ENCODE data around the gene CHCHD6.

CHCHD6 gene

DNA sequence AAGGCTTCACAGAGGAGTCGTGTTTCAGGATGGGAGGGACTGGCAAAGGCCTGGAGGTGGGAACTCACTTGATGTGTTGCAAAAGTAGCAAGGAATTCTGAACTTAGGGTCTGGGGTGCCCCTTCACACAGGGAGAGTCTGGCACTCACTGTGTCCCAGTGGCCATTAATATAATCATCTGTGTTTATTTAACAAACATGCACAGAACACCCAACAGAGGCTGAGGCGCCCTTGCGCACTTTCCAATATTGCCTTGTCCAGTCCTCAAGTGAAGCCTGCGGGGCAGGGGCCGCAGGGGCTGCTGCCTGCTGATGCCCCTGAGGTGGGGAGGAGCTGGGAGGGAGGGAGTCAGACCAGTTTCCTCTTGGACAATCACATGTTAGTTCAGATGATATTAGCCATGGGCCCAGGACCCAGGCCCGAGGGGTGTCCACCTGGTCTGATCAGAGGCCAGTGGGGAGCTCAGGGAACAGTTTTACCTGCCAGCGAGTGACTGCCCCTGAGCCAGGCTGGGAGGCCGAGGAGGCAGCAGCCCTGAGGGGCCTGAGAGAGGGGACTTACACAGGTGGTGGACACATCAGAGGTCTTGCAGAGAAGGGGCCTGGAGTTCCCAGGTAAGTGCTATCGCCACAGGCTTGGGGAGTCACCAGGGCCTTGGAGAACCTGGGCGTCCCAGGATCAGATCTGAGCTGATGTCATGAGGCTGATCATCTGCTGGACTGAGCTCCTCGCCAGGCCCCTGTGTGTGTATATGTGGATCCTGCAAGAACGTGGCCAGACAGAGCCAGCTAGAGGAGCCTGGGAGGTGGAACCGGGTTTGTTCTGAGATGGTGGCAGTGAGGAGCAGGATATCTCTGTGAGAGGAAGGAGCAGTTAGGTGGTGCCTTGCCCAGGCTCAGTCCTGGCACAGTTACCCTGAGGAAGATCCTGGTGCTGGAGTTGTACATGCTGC is 35.3 kb upstream of the CHCHD6 start:
- DNase-seq (ENCODE audit: insufficient read length, low spot score): no peak
- no peak for FAIRE-seq

DNA sequence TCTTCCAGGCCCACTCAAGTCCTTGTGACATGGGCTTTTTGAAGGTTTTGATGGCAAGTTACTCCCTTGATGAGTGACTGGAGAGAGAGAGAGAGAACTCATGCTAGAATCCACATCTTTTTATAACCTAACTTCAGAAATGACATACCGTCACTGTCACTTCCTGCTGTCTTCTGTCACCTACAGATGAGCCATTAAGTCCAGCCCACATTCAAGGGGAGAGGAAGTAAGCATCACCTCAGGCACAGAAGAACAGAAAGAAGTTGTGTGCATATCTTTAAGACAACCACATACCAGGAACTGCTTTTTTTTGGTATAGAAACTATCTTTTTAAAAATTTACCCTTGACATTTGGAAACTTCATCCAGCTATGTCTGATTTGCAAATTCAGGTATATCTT is 32.5 kb upstream of the CHCHD6 start:
- DNase-seq (ENCODE audit: insufficient read length, low spot score) (no peak), FAIRE-seq (peak; percentile 31)

DNA sequence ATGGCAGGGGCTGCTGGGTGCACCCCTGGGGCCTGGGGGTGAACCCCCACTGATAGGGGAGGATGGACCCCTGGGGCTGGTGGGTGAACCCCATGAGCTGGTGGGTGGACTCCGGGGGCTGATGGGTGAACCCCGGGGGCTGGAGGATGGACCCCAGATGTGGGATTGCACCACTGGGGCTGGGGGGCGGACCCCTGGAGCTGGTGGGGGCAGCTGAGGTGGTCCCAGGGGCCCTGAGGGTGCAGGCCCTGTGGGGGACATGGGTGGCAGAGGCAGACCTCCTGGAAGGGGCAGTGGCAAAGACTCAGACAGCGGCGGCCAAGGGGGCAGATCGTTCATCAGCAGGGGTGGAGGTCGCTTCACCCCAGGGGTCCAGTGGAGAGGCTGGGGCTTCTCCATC is 31.7 kb upstream of the CHCHD6 start:
- FAIRE-seq (no peak), DNase-seq (ENCODE audit: insufficient read length, low spot score) (no peak)

DNA sequence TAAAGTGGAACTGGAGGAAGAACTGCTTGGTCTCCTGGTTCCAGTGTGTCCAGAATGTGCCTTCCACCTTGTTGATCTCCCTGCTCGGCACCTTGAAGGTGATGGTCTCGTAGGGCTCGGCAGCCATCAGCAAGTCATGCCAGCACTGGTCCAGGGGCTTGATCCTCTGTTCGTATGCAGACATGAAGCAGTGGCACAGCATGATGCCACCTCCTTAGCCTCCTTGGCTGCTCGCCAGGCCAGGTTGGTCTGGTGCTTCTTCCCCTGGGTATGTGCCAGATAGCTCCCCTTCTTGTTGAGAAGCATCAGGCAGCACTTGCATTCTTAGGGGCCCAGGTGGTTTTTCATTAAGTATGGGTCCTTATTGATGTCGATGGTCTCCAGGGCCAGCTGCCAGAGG is 31.3 kb upstream of the CHCHD6 start:
- DNase-seq (ENCODE audit: insufficient read length, low spot score): no peak
- no peak for FAIRE-seq

DNA sequence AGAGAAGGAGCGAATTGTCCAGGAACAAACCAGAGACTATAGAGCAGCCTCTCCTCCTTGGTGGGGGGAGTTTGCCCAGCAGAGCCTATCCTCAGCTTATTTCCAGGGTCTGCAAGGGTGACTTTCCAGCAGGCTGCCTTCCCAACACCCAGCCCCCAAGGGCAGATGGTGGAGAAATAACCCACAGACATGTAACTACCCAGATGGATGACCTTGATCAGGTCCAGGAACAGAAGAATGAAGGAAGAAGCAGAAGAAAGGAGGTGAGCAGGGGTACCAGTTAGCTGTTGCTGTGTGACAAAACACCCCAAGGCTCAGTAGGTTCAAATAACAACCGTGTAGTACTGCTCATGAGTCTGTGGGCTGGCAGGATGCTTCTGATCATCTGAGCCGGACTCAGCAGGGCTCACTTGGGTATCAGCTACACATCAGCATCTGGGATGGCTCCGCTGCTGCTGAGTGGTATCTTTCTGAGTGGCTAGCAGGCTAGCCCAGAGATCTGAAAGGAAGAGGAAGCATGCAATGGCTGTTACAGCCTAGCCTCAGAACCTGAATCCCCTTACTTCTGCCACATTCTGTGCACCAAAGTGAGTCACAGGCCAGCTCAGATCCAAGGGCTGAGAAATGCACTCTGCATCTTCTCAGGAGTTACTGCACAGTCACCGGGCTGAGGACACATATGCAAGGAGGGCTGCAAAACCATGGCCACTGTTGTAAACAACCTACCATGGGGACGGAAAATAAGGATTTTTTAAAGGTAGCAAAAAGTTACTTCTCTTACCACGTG is 26.9 kb upstream of the CHCHD6 start:
- DNase-seq (ENCODE audit: insufficient read length, low spot score): no peak
- FAIRE-seq: no peak

DNA sequence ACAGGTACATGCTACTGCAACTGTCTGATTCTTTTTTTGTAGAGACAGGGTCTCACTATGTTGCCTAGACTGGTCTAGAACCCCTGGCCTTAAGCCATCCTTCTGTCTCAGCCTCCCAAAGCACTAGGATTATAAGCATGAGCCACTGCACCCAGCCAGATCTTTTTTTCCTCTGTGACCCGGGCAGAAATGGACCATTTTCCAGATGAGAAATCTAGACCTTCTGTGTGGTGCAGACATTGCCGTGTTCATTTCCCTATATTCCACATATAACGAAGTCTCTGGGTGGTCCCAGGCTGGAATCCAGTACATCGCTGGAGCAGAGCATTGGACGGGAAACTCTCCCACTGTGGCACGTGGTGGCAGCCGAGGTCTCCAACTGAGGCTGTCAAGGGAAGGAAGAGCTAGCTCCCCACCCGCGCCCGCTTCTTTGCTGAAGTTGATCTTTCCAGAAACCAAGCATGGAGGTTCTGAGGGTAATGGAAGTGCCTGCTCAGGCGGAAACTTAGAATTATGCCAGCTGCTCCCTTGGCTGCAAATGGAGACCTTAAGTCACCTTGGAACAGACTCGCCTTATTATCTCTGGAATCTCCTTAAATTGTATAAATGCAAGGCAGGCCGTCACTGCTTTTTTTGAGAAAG is 26.1 kb upstream of the CHCHD6 start:
- DNase-seq (ENCODE audit: insufficient read length, low spot score): no peak
- no peak for FAIRE-seq

DNA sequence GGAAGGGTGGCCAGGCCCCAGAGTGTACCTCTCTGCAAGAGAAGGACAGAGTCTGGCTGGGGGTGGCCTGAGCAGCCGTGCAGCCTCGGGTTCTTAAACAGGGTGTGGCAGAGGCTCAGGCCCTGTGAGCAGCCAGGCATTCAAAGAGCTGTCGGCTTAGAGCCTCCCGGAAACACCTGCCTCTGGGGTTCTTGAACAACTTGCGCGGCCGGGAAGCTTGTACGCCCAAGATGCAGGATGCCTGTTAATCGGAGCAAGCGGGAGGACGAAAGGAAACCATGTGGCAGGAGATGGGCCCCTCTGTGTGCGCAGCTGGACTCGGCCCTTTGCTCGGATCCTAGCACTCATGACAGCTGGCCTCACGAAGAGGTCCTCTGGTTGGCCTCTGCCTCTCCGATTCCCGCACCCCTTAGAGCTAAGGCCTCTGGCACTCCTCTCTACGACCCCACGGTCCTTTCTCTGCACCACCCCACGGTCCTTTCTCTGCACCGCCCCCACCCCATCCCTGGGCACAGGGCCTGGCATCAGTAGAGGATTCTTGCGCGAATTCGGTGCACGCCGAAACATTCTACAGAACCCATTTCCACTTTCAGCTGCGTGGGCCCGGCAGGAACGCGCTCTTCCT is 25.2 kb upstream of the CHCHD6 start:
- DNase-seq (ENCODE audit: insufficient read length, low spot score) (no peak), FAIRE-seq (no peak)

DNA sequence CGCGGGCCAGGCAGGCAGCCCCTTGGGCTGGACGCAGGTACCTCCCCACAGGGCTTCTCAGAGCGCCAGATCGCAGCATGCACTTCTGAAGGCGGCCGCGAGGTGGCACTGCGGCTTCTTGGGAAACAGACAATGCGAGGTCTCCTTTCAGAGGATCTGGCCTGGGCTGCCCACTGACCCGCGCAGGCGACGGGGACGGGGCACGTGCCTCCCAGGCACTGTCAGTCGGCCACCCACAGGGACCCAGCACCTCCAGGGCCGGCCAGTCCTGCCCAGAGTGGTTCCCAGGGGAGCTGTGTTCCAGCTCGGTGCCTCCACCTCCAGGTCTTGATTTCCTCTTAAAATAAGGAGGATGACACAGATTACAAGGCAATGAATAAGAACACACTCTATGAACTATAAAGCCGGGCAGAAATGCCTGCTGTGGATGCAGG is 24.7 kb upstream of the CHCHD6 start:
- peak; percentile 40 for FAIRE-seq
- peak; percentile 84 for DNase-seq (ENCODE audit: insufficient read length, low spot score)

DNA sequence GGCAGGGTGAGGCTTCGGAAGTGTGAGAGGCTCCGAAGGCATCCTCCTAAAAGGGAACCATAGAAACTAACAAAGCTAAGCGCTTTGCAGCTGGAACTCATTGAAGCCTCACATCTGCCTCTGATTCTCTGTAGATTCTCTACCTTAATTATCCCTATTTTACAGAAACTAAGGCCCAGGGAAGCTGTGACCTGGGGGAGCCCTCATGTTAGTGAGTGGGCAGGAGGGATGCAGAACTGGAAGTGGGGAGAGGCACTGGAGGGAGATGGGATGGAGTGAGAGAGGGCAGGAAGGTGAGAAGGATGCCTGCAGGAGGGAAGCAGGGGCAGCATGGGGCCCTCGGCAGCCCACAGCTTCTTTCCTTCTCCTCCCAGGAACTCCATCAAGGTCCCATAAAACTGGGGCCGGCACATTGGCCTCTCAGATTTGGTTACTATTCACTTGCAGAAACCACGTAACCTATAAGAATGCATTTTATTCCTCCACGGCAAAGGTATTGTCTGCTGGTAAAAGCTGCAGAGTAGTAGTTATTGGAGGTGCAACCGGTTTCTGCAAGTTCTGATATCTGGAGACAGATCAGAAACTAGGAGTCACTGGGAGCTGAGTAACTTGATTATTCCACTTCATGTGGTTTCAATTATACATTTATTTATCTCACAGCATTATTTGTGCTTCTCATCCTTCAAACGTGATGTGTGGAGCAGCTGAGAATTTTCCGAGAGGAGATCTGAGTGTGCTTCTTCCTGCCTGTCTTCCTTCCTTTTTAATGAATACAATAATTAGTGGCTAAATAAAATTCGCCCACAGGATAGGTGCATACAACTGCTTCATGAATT is 24.0 kb upstream of the CHCHD6 start:
- FAIRE-seq (no peak), DNase-seq (ENCODE audit: insufficient read length, low spot score) (no peak)

DNA sequence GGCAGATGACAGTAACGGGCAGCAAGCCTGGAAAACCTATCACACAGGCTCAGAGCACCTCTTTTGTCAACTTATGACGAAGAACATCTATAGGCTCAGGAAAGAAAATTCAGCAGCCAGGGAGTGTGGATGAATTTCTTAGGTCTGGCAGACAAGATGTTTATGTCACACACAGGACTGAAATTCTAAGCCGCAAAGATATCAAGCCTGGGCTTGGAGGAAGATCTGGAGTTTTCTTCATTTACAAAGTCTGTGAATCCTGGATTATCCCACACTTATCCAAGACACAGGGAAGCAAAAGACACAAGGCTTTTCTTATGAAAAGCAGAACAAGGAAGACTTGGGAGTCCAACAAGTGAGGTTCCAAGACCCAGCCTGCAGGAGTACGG is 23.4 kb upstream of the CHCHD6 start:
- no peak for FAIRE-seq
- no peak for DNase-seq (ENCODE audit: insufficient read length, low spot score)

DNA sequence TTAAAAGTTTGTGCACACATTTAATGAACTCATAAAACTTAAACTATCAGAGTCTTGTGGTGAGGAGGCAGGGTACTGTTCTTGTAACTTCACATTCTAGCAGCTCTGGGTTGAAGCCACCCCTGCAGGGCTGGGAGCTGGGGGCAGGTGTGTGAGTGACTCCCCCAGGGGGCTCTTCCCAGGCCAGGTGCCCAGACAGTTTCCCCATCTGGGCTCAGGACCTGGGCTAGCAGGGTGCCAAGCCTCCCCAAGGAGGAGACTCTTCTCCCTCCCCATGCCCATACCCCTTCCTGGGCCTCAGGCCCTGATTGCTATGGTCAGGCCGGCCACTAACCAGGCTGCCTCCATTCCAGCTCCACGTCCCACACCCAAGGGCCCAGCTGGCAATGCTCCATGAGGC is 22.0 kb upstream of the CHCHD6 start:
- FAIRE-seq: no peak

DNA sequence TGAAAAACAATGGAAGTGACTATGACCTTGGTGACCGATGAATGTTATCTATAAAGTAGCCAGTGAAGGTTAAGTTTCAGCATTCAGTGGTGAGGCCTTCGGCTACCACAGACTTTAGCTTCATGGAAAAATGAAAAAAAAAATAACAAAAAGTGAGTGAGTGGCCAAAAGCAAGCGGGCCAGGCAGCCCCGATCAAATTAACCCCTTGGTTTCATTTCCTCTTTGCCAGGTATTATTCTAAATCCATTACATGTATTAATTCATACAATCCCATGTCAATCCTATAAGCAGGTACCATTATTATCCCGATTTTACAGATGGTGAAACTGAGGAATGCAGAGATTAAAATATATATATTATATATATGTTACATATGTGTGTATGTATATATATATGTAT is 21.0 kb upstream of the CHCHD6 start:
- FAIRE-seq (no peak), DNase-seq (ENCODE audit: insufficient read length, low spot score) (no peak)

More for the DNA sequence above, 22.0 kb upstream of the CHCHD6 start:
- DNase-seq (ENCODE audit: insufficient read length, low spot score): no peak

DNA sequence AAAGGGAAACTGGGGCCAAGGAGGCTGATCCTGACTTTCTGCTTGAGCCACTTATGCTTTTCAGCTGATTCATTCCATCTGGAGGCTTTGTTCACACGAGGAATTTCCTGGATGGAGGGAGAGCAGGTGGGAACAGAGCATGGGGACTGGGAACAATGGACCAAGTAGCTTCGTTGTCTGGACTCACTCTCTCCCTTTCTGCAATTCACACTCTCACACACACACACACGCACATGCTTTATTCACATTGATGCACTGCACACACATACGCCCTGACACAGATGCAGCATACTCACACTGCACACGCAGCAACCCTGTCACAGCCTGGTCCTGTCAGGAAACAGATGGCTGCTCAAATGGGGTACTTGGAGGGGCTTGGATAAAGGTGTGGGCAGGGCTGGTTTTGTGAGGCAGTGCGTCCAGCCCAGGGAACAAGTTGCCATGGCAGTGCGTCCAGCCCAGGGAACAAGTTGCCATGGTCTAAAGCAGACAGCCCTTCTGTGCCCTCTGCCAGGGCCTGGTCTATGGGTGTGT is 19.8 kb upstream of the CHCHD6 start:
- DNase-seq (ENCODE audit: insufficient read length, low spot score): no peak
- peak; percentile 60 for FAIRE-seq

DNA sequence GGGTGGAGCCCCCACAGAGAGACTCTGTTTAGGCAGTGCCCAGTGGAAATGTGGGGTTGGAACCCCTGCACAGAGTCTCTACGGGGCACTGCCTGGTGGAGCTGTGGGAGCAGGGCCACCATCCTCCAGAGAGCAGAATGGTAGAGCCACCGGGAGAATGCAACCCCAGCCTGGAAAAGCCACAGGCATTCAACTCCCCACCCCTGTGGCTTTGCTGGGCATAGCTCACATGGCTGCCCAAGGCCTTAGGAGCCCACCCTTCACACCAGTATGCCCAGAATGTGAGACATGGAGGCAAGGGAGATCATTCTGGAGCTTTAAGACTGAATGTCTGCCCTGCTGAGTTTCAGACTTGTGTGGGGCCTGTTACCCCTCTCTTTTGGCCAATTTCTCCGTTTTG is 19.0 kb upstream of the CHCHD6 start:
- FAIRE-seq (no peak), DNase-seq (ENCODE audit: insufficient read length, low spot score) (no peak)

DNA sequence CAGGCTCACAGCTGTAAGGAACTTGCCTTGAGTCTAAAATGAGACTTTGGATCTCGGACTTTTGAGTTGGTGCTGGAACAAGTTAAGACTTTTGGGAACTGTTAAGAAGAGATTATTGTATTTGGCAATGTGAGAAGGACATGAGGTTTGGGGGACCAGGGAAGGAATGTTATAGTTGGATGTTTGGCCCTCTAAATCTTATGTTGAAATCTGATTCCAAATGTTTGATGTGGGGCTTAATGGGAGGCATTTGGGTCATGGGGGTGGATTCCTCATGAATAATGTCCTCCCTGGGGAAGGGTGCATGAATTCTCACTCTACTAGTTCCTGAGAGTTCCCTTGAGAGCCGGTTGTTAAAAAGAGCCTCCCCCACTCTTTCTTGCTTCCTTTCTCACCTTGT is 18.5 kb upstream of the CHCHD6 start:
- no peak for FAIRE-seq
- no peak for DNase-seq (ENCODE audit: insufficient read length, low spot score)

DNA sequence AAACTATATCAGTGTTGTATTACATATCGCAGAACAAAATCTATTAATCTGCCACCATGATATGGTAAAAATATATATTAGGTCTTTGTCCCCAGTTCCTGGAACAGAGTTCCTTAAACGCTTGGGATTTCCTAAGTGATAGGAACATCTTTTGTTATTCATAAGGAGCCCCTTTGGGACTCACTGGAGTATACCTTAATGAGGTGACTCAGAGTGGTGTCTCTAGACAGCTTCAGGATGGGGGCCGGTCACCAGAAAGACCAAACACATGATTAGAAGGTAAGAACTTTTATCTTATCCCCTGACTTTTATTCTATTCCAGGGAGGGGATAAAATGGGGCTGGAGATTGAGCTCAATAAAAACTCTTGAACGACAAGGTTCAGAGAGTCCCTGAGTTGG is 12.3 kb upstream of the CHCHD6 start:
- FAIRE-seq: no peak

DNA sequence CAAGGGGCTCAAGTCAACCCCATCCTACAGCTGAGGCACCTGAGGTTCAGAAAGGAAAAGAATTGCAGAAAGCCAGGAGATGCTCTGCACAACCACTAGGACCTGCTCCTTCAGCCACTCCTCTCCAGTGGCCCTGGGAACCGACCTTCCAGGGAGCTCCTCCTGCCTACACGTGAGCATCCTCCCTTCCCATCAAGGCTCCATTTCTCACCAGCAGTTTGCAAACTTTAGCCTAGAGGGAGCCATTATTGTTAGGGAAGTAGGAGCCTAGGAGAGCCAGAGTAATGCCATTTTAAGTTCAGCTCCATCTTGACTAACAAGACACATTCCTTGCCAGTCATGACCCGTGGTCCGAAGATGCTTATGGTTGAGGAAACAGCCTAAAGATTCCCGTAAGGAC is 11.2 kb upstream of the CHCHD6 start:
- FAIRE-seq: no peak
- no peak for DNase-seq (ENCODE audit: insufficient read length, low spot score)

More for the DNA sequence above, 12.3 kb upstream of the CHCHD6 start:
- no peak for DNase-seq (ENCODE audit: insufficient read length, low spot score)

DNA sequence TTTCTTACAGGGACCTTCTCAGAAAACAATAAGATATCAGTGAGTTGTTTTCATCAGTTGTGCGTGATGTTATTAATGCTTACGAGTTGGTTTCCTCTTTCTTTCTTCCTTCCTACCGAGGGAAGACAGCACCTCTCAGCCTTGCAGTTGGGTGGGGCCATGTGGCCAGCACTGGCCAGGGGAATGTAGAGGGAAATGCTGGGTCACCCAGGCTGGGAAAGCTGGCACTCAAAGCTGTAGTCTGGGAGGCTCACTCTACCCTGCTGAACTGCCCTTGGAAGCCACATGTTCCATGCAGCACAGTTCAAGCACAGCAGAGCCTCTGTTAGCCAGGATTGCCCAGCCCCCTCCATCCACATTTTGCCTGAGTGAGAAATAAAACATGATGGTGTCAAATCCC is 10.1 kb upstream of the CHCHD6 start:
- DNase-seq (ENCODE audit: insufficient read length, low spot score): no peak
- FAIRE-seq: no peak

DNA sequence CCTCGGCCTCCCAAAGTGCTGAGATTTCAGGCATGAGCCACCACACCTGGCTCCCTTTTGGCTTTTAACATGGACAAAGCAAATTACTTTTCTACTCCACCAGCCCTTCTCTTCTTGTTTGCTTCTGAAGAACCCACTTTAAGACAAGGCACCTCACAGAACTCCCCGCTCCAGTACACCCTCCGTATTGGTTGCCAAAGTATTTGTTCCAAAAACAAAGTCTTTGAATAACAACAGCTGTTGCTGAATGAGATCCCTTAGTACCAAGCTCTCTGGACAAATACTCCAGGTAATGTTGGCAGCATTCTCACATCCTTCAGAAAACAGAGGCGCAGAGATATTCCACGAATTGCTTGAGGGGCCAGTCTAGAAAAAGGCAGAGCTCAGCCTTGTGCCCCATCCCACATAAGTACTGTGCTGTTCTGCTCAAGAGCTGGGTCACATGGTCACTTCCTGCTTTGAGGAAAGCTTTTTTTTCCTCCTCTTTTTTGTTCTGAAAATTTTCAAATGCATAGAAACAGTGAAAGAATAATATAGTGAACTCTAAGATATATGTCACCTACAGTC is 7.3 kb upstream of the CHCHD6 start:
- DNase-seq (ENCODE audit: insufficient read length, low spot score) (no peak), FAIRE-seq (no peak)

All from HTR-8/SVneo (cell line).